Activated CD4-positive, alpha-beta T cell treated with anti-CD3 and anti-CD28 coated beads for 36 hours (primary cell): ENCODE results near the gene DCHS2. TPM values are rescaled to one million over a fixed set of nuclear protein-coding genes. Genes with fewer than 3 reads are reported as not detected.

Experiments used
- ATAC-seq: fragments of 200-7000 bp; cut with Tn5 transposase; one replicate; pipeline ENCODE4 v1.10.0; 2021; ENCODE audit warnings: mild to moderate bottlenecking, moderate library complexity
- CTCF ChIA-PET: fragments of 350-600 bp; sonication (Branson Sonifier 250); formaldehyde crosslinking; loops from one replicate; lab custom pipeline; 2021; ENCODE audit warnings: antibody characterized with exemption; lab: Charles Lee
- POLR2A ChIA-PET: fragments of 350-600 bp; sonication (Branson Sonifier 250); formaldehyde crosslinking; loops from one replicate; lab custom pipeline; 2021; ENCODE audit warnings: antibody characterized with exemption, inconsistent platforms; lab: Charles Lee
- DNase-seq: peaks from one replicate; pipeline ENCODE4 v3.0.0-alpha.2; 2020
- H3K27ac Mint-ChIP-seq: one replicate; pipeline ENCODE4 v1.8.0; 2021; ENCODE audit warnings: mixed read lengths
- H3K27me3 Mint-ChIP-seq: one replicate; pipeline ENCODE4 v1.8.0; 2021; ENCODE audit warnings: mixed read lengths
- H3K36me3 Mint-ChIP-seq: one replicate; pipeline ENCODE4 v1.8.0; 2021; ENCODE audit warnings: low read depth, mixed read lengths
- H3K4me1 Mint-ChIP-seq: one replicate; pipeline ENCODE4 v1.8.0; 2021; ENCODE audit warnings: mixed read lengths
- H3K4me3 Mint-ChIP-seq: one replicate; pipeline ENCODE4 v1.8.0; 2021; ENCODE audit warnings: mild to moderate bottlenecking, moderate library complexity, mixed read lengths
- H3K9me3 Mint-ChIP-seq: one replicate; pipeline ENCODE4 v1.8.0; 2021; ENCODE audit warnings: low read depth, mixed read lengths
- intact Hi-C, 2 experiments: fragments of 100-400 bp; cut with DNase I in 1 of 2; cut with micrococcal nuclease in 1 of 2; formaldehyde crosslinking; loops; one replicate each; pipeline versions ENCODE4 v1.14.2 to v1.15.1; 2022 to 2024; cut with DNase I, micrococcal nuclease
- total RNA-seq, 2 experiments: library from RNA; stranded (reverse); gene quantifications; one replicate each; pipeline ENCODE4 v1.2.3, GENCODE V29; 2021

DCHS2 gene
- total RNA-seq, 2 experiments from 2014 or later, result 0.05 to 0.14 TPM

DNA sequence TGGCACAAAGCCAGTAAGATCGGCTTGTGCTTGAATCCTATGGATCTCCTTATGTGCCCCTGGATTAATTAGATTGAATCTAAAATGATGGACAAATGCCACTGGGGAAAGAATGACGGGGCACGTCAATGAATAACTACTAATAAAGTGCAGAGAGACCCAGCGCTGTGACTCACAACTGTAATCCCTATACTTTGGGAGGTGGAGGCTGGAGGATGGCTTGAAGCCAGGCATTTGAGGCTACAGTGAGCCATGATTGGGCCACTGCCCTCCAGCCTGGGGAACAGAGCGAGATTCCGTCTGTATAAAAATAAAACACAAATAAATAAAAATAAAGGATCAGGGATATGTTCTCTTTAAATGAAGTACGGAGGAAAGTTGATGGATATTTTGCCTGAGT, 179.4 kb downstream of the DCHS2 start:
- no peak for ATAC-seq
- POLR2A ChIA-PET, result no interaction called here
- no peaks in the 10 kb centered on the region for H3K9me3 Mint-ChIP-seq
- H3K4me1 Mint-ChIP-seq, result no peaks in the 10 kb centered on the region
- no peak overlapping the region for H3K4me3 Mint-ChIP-seq
- CTCF ChIA-PET, result no interaction called here
- peaks cover 19% of the 10 kb centered on the region for H3K27me3 Mint-ChIP-seq
- H3K36me3 Mint-ChIP-seq, result no peaks in the 10 kb centered on the region
- DNase-seq, result no peak
- no peak overlapping the region for H3K27ac Mint-ChIP-seq
- intact Hi-C loops, result loop anchor here in 1 of 2 experiments (5.0 kb wide), 1 partner anchor 525 kb away; the partner anchor contains the start of gene SFRP2

DNA sequence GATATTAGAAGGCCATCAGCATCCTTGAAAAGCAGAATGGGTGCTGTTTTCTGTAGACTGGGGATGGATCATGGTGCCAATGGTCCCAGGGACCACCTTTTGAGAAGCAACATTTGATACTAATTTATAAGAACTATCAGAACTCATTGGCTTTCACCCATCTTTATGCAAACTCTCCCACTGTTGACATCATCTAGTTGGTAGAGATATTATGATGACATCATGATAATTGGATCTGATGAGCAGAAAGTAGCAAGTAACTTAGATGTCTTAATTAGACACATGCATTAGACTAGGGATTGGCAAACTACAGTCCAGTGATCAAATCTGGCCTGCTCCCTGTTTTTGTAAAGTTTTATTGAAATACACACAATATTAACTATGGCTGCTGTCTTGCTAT, 181.0 kb downstream of the DCHS2 start:
- ChIA-PET CTCF (interaction anchor here (0.9 kb wide), 1 partner anchor 20 kb away, joined by 3 read pairs; no protein-coding TSS in a partner anchor), POLR2A (no interaction called here)
- Mint-ChIP-seq H3K36me3 (no peaks in the 10 kb centered on the region), H3K4me1 (no peaks in the 10 kb centered on the region), H3K27me3 (peaks cover 17% of the 10 kb centered on the region), H3K4me3 (no peak overlapping the region), H3K9me3 (no peaks in the 10 kb centered on the region), H3K27ac (no peak overlapping the region)
- no peak for ATAC-seq
- intact Hi-C loops, result loop anchor here in 1 of 2 experiments (5.0 kb wide), 1 partner anchor 523 kb away; the partner anchor contains the start of gene SFRP2
- no peak for DNase-seq

DNA sequence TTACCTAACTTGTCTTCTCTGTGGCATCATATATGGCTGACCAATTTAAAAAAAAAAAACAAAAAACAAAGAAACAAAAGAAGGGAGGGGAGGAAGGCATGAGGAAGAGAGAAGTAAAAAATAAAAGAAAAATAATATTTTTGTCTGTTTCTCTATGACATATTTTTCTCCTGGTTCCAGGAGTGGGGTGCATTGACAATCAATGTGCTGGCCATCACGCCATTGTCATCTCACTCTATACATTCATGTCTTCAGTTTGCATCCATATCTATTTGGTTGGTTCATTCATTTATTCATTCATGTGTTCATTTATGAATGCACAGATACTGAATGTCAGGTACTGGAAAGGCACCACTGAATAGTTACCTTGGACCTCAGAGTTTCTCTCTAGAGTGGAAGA, 183.4 kb downstream of the DCHS2 start:
- ATAC-seq (no peak), DNase-seq (no peak)
- peaks cover 19% of the 10 kb centered on the region for H3K27me3 Mint-ChIP-seq
- ChIA-PET CTCF (no interaction called here), POLR2A (no interaction called here)
- H3K27ac Mint-ChIP-seq, result no peak overlapping the region
- intact Hi-C loops, result no loop called here
- no peaks in the 10 kb centered on the region for H3K4me1 Mint-ChIP-seq
- no peak overlapping the region for H3K4me3 Mint-ChIP-seq
- no peaks in the 10 kb centered on the region for H3K36me3 Mint-ChIP-seq
- no peaks in the 10 kb centered on the region for H3K9me3 Mint-ChIP-seq

DNA sequence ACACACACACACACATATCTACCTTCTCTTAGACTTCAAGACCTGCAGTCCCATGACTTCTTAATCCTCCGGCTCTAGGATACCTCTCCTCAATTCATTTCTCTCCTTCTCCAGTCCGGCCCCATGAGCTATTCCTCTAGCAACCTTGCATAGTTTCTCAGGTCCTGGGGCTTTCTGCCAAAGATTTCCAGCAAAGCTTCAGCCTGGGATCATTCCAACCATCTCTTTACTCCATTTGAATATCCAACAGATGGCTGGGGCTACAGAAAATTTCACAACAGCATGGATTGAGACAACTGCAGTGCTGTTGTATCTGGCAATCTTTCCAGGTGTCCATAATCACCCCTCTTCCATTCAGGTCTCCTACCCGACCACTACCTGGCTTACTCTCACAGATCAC, 184.1 kb downstream of the DCHS2 start:
- peaks cover 20% of the 10 kb centered on the region for H3K27me3 Mint-ChIP-seq
- no peaks in the 10 kb centered on the region for H3K9me3 Mint-ChIP-seq
- POLR2A ChIA-PET, result no interaction called here
- intact Hi-C loops, result no loop called here
- H3K4me3 Mint-ChIP-seq, result no peak overlapping the region
- ATAC-seq, result no peak
- no peak for DNase-seq
- H3K36me3 Mint-ChIP-seq, result no peaks in the 10 kb centered on the region
- H3K27ac Mint-ChIP-seq, result no peak overlapping the region
- CTCF ChIA-PET, result no interaction called here
- H3K4me1 Mint-ChIP-seq, result no peaks in the 10 kb centered on the region

DNA sequence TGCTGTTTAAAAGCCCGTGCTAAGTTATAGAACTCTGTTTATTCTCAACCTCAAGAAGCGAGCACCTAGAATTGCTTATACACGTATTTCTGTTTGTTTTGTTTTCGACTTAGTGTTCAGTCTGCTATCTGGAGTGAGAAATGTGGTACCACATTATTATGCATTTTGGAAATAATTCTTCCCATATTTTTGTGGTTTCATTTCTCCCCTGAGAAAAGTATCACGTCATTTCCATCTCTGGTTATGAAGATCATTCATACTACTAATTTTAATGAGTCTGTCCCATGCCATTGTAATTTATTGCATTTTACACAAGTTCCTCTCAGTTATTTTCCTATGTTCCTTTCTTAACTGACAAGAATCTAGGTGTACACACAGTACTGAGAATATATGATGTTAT, 186.0 kb downstream of the DCHS2 start:
- Mint-ChIP-seq H3K27ac (no peak overlapping the region), H3K9me3 (no peaks in the 10 kb centered on the region), H3K4me1 (no peaks in the 10 kb centered on the region), H3K36me3 (no peaks in the 10 kb centered on the region), H3K27me3 (peaks cover 20% of the 10 kb centered on the region), H3K4me3 (no peak overlapping the region)
- no peak for ATAC-seq
- DNase-seq, result no peak
- ChIA-PET CTCF (no interaction called here), POLR2A (no interaction called here)
- intact Hi-C loops, result no loop called here

DNA sequence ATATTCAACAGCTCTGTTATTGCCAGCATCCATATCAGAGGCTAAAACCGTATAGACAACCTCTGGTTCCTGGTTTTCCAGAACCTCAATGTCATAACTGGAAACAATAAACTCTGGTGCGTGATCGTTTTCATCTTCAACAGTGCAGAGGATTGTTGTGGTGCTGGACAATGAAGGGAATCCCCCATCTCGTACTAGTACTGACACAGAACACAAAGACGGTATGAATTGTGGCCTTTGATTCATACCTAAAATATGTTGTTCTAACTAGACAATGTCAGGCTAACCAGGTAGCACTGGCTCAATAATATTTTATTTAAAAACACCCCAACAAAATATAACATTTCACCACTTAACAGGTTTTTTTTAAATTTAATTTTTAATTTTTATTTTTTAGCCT, 186.9 kb downstream of the DCHS2 start:
- Mint-ChIP-seq H3K36me3 (no peaks in the 10 kb centered on the region), H3K4me3 (no peak overlapping the region), H3K9me3 (no peaks in the 10 kb centered on the region), H3K27me3 (peaks cover 24% of the 10 kb centered on the region), H3K4me1 (no peaks in the 10 kb centered on the region), H3K27ac (no peak overlapping the region)
- ATAC-seq, result no peak
- intact Hi-C loops, result no loop called here
- ChIA-PET POLR2A (no interaction called here), CTCF (no interaction called here)
- no peak for DNase-seq

DNA sequence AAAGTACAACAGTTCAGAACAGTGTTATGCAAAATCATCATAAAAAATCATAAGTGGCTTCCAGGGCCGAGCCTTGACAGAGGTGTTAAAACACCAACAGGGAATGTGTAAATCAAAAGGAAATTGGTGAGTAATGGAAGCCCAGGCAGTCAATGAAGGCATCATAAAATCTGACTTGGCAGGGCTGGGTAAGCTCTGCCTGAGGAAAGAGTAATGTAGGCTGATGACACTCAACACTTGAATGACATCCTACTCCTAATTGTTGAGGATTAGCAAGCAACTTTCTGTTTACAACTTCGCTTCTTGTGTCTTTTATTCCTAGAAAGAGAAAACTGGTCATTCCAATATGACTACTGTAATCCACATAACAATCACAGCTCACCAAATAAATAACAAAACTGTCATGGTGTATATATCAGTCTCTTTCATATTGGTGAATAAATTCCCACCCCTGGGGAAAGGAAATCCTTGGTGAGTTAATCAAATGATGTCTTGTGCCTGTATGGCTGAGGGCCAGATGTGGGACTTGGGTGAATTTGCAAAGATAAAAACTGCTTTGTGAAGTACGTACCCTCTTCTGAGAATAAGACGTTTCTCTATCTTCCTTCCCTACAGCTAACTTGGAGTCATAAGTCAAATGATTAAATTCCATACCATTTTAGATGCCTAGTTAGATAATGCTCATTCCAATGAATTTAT, 196.8 kb downstream of the DCHS2 start:
- CTCF ChIA-PET, result no interaction called here
- H3K27me3 Mint-ChIP-seq, result peaks cover 6% of the 10 kb centered on the region
- H3K4me1 Mint-ChIP-seq, result no peaks in the 10 kb centered on the region
- H3K9me3 Mint-ChIP-seq, result no peaks in the 10 kb centered on the region
- no peak for ATAC-seq
- DNase-seq, result no peak
- intact Hi-C loops, result no loop called here
- no peaks in the 10 kb centered on the region for H3K36me3 Mint-ChIP-seq
- H3K4me3 Mint-ChIP-seq, result no peak overlapping the region
- H3K27ac Mint-ChIP-seq, result no peak overlapping the region
- POLR2A ChIA-PET, result no interaction called here

DNA sequence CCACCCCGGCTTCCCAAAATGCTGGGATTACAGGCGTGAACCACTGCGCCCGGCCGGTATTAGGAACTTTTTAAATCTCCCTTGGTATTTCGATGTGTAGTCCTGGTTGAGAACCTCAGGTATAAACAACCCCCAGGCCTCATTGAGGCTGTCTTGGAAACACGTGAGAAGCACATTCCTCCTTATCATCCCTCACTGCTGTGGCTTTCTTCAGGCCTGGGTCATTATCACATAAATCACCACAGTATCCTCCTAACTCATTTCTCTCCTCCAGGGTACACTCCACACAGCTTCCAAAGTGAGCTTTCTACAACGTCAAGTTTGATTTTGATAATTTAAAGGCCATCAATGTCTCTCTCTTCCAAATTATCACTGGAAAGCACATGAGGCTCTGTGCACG, 198.2 kb downstream of the DCHS2 start:
- intact Hi-C loops, result no loop called here
- H3K4me3 Mint-ChIP-seq, result no peak overlapping the region
- no peaks in the 10 kb centered on the region for H3K9me3 Mint-ChIP-seq
- no peak overlapping the region for H3K27ac Mint-ChIP-seq
- no peaks in the 10 kb centered on the region for H3K36me3 Mint-ChIP-seq
- DNase-seq (no peak), ATAC-seq (no peak)
- CTCF ChIA-PET, result no interaction called here
- peaks cover 8% of the 10 kb centered on the region for H3K27me3 Mint-ChIP-seq
- H3K4me1 Mint-ChIP-seq, result no peaks in the 10 kb centered on the region
- POLR2A ChIA-PET, result no interaction called here

DNA sequence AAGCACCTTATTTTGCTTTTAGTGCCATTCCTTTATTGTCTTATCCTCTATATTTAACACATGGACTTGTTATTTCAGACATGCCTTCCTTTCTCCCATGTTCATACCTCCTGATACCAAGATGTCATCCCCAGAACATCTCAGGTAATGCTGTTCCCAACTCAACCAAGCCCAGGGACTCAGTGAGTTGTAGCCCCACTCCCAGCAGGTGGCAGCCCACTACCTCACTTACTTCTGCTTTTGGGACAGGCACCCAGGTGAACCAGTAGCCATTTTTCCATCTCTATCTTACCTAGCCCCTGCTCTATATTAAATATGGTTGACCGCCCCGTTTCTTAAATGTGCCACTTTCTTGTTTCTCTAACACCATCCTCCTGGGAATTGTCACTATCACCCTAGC, 199.0 kb downstream of the DCHS2 start:
- intact Hi-C loops, result no loop called here
- no peaks in the 10 kb centered on the region for H3K36me3 Mint-ChIP-seq
- peaks cover 8% of the 10 kb centered on the region for H3K27me3 Mint-ChIP-seq
- H3K27ac Mint-ChIP-seq, result no peak overlapping the region
- CTCF ChIA-PET, result interaction anchor here (0.6 kb wide), 1 partner anchor 89 kb away, joined by 3 read pairs; no protein-coding TSS in a partner anchor
- POLR2A ChIA-PET, result no interaction called here
- H3K4me1 Mint-ChIP-seq, result no peaks in the 10 kb centered on the region
- ATAC-seq (no peak), DNase-seq (peak; percentile 27)
- no peaks in the 10 kb centered on the region for H3K9me3 Mint-ChIP-seq
- no peak overlapping the region for H3K4me3 Mint-ChIP-seq

DNA sequence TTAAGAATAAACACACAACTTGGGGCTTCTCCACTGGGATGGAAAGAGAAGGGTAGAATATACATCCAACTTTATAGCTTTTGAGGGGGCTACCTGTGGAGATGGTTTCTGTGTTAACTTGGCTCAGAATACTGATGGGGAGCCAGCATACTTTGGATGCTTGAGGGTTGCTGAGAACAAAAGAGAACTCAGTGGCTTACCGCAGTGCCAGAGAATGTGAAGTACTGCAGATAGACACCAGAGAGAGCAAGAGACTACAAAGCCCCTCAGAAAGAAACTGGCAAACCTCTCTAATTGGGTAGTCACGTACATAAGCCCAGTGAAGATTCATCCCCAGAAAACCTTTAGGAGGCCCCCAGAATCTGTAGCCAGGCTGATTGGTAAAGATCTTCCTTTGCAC, 214.4 kb downstream of the DCHS2 start:
- POLR2A ChIA-PET, result interaction anchor here (0.7 kb wide), 1 partner anchor 574 kb away, joined by 5 read pairs; no protein-coding TSS in a partner anchor
- Mint-ChIP-seq H3K27me3 (peaks cover 18% of the 10 kb centered on the region), H3K36me3 (no peaks in the 10 kb centered on the region), H3K4me3 (no peak overlapping the region), H3K4me1 (no peaks in the 10 kb centered on the region), H3K27ac (no peak overlapping the region), H3K9me3 (peaks cover 3% of the 10 kb centered on the region)
- DNase-seq, result no peak
- intact Hi-C loops, result no loop called here
- no peak for ATAC-seq
- CTCF ChIA-PET, result interaction anchor here (0.7 kb wide), 1 partner anchor 282 kb away, joined by 3 read pairs; no protein-coding TSS in a partner anchor

DNA sequence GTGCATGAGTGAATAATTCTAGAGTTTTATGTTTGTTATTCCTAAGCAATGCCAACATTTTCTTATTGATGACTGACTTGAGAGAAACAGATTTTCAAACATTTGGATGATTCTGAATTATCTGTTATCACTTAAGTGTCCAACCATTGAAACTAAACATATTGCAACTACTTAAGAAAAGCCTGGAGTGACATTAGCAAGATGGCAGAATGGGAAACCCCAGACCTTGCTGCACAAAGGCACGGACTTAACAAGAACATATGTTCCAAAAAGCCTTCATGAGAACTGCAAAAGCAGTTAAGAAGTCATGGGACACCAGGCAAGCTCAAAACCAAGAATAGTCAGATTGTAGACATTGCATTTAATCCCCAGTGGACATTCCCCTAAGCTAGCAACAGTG, 215.1 kb downstream of the DCHS2 start:
- H3K4me1 Mint-ChIP-seq, result no peaks in the 10 kb centered on the region
- H3K9me3 Mint-ChIP-seq, result peaks cover 3% of the 10 kb centered on the region

DNA sequence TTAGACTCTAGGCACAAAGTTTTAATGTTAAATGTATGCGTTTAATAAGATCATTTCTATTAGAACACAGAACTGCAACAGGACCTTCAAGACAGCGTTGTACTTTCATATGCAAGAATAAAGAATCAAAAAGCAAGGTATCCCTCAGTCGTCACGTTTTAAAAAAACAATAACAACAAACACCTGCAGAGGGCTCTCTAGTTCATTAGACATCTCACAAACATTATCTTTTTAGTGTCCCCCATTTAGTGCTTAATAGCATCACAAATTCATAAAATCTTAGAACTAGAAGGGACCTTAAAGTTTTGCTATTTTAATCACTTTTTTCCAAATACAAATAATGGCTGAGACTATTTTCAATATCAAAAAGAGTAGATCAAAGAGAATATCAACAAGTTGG, 236.6 kb downstream of the DCHS2 start:
- no peak overlapping the region for H3K4me3 Mint-ChIP-seq
- H3K27ac Mint-ChIP-seq, result no peak overlapping the region
- ATAC-seq, result no peak
- H3K4me1 Mint-ChIP-seq, result no peaks in the 10 kb centered on the region
- no peak for DNase-seq
- CTCF ChIA-PET, result interaction anchor here (0.6 kb wide), 1 partner anchor 78 kb away, joined by 3 read pairs; no protein-coding TSS in a partner anchor
- H3K36me3 Mint-ChIP-seq, result no peaks in the 10 kb centered on the region
- peaks cover 18% of the 10 kb centered on the region for H3K27me3 Mint-ChIP-seq
- intact Hi-C loops, result no loop called here
- POLR2A ChIA-PET, result no interaction called here
- H3K9me3 Mint-ChIP-seq, result no peaks in the 10 kb centered on the region

More for the DNA sequence above, 215.1 kb downstream of the DCHS2 start:
- DNase-seq (no peak), ATAC-seq (no peak)
- CTCF ChIA-PET, result interaction anchor here (0.7 kb wide), 1 partner anchor 282 kb away, joined by 3 read pairs; no protein-coding TSS in a partner anchor
- intact Hi-C loops, result no loop called here
- Mint-ChIP-seq H3K36me3 (no peaks in the 10 kb centered on the region), H3K4me3 (no peak overlapping the region), H3K27ac (no peak overlapping the region), H3K27me3 (peaks cover 18% of the 10 kb centered on the region)
- POLR2A ChIA-PET, result no interaction called here
